ENCODE measurements around the gene CNTNAP3B. TPM values are rescaled to one million over a fixed set of nuclear protein-coding genes. Genes with fewer than 3 reads are reported as not detected.
"Not testable (repeated sequence)": the region's sequence is repeated elsewhere in the genome, so short reads cannot be mapped to it uniquely, and the experiment has no call there.

Gene CNTNAP3B
- total RNA-seq: 10 to 100 TPM; 14.8 to 31.7 (median 17.9) TPM
- 7.5 TPM for polyA plus RNA-seq
- long read RNA-seq, donor 1, partial matches to known transcripts: 8 of 21 reads
- long read RNA-seq, donor 1, other reads (novel, unspliced or antisense): 13 of 21 reads
- long read RNA-seq, donor 2, partial matches to known transcripts: 0 of 4 reads
- long read RNA-seq, donor 2, other reads (novel, unspliced or antisense): 4 of 4 reads
- long read RNA-seq, donor 3, partial matches to known transcripts: 12 of 36 reads
- long read RNA-seq, donor 3, other reads (novel, unspliced or antisense): 20 of 36 reads
- long read RNA-seq, donor 4, partial matches to known transcripts: 4 of 7 reads
- long read RNA-seq, donor 4, other reads (novel, unspliced or antisense): 2 of 7 reads

GRCh38 chr9:42129073-42129729 is at the start of gene CNTNAP3B:
Gene CNTNAP3B (minus strand): TSS chr9:42129426. CDS start chr9:42129094, 332 bp downstream.
- ATAC-seq: peak in 1 of 2 donors; percentile 18
- peak; percentile 9 to 53 (median 30) for DNase-seq
- H3K4me3 ChIP-seq (ENCODE audit: low read length); H3K27ac ChIP-seq (ENCODE audit: low read length); H3K27me3 ChIP-seq (ENCODE audit: control insufficient read depth, insufficient read depth); H3K4me1 ChIP-seq (ENCODE audit: control insufficient read depth, insufficient read depth, low read length); H3K9me3 ChIP-seq (ENCODE audit: control insufficient read depth, low read length); intact Hi-C loops (cut with DNase I): not testable (repeated sequence)
- WGBS: 2% methylated on average over 21 of the region's 72 CpGs

GRCh38 chr9:42160299-42160698 is 31.1 kb upstream of the CNTNAP3B start:
- WGBS: no CpG with 5 or more reads among the region's 1 CpG
- H3K27me3 ChIP-seq (ENCODE audit: control insufficient read depth, insufficient read depth); H3K27ac ChIP-seq (ENCODE audit: low read length); H3K9me3 ChIP-seq (ENCODE audit: control insufficient read depth, low read length); ATAC-seq; H3K4me3 ChIP-seq (ENCODE audit: low read length); DNase-seq; H3K4me1 ChIP-seq (ENCODE audit: control insufficient read depth, insufficient read depth, low read length); intact Hi-C loops (cut with DNase I): not testable (repeated sequence)

GRCh38 chr9:42127056-42127841 is 2.0 kb downstream of the CNTNAP3B start:
- H3K9me3 ChIP-seq (ENCODE audit: control insufficient read depth, low read length); H3K4me1 ChIP-seq (ENCODE audit: control insufficient read depth, insufficient read depth, low read length); H3K27me3 ChIP-seq (ENCODE audit: control insufficient read depth, insufficient read depth); intact Hi-C loops (cut with DNase I); ATAC-seq; DNase-seq: not testable (repeated sequence)
- Histone ChIP-seq H3K27ac (ENCODE audit: low read length) (peak overlapping the region; percentile 27), H3K4me3 (ENCODE audit: low read length) (peak overlapping the region; percentile 35)
- 8% methylated on average over 10 of the region's 12 CpGs for WGBS

GRCh38 chr9:42121007-42121406 is 8.2 kb downstream of the CNTNAP3B start:
- H3K27ac ChIP-seq (ENCODE audit: low read length); H3K9me3 ChIP-seq (ENCODE audit: control insufficient read depth, low read length); H3K4me1 ChIP-seq (ENCODE audit: control insufficient read depth, insufficient read depth, low read length); intact Hi-C loops (cut with DNase I); H3K27me3 ChIP-seq (ENCODE audit: control insufficient read depth, insufficient read depth); ATAC-seq; DNase-seq; H3K4me3 ChIP-seq (ENCODE audit: low read length): not testable (repeated sequence)
- 57% methylated on average over 4 of the region's 7 CpGs for WGBS

- DNase-seq; intact Hi-C loops (cut with DNase I); H3K4me1 ChIP-seq (ENCODE audit: control insufficient read depth, insufficient read depth, low read length); H3K4me3 ChIP-seq (ENCODE audit: low read length); ATAC-seq; H3K27ac ChIP-seq (ENCODE audit: low read length); H3K9me3 ChIP-seq (ENCODE audit: control insufficient read depth, low read length); H3K27me3 ChIP-seq (ENCODE audit: control insufficient read depth, insufficient read depth): not testable (repeated sequence)
- WGBS: 85% methylated on average over 9 of the region's 9 CpGs
Observed at GRCh38 chr9:42095929-42096328, 33.3 kb downstream of the CNTNAP3B start.

GRCh38 chr9:42084559-42084952 is 44.7 kb downstream of the CNTNAP3B start:
- H3K9me3 ChIP-seq (ENCODE audit: control insufficient read depth, low read length); DNase-seq; H3K27ac ChIP-seq (ENCODE audit: low read length); intact Hi-C loops (cut with DNase I); H3K27me3 ChIP-seq (ENCODE audit: control insufficient read depth, insufficient read depth); ATAC-seq; H3K4me3 ChIP-seq (ENCODE audit: low read length); H3K4me1 ChIP-seq (ENCODE audit: control insufficient read depth, insufficient read depth, low read length): not testable (repeated sequence)
- WGBS: no CpG with 5 or more reads among the region's 1 CpG

GRCh38 chr9:42083877-42084558 is 45.2 kb downstream of the CNTNAP3B start:
- DNase-seq; intact Hi-C loops (cut with DNase I); H3K4me1 ChIP-seq (ENCODE audit: control insufficient read depth, insufficient read depth, low read length); H3K27me3 ChIP-seq (ENCODE audit: control insufficient read depth, insufficient read depth); H3K4me3 ChIP-seq (ENCODE audit: low read length); ATAC-seq; H3K27ac ChIP-seq (ENCODE audit: low read length); H3K9me3 ChIP-seq (ENCODE audit: control insufficient read depth, low read length): not testable (repeated sequence)
- WGBS: 14% methylated on average over 2 of the region's 4 CpGs

GRCh38 chr9:42080376-42080775 is 48.9 kb downstream of the CNTNAP3B start:
- intact Hi-C loops (cut with DNase I); H3K9me3 ChIP-seq (ENCODE audit: control insufficient read depth, low read length); H3K27ac ChIP-seq (ENCODE audit: low read length); H3K4me1 ChIP-seq (ENCODE audit: control insufficient read depth, insufficient read depth, low read length); ATAC-seq; H3K27me3 ChIP-seq (ENCODE audit: control insufficient read depth, insufficient read depth); DNase-seq; H3K4me3 ChIP-seq (ENCODE audit: low read length): not testable (repeated sequence)
- 83% methylated on average over 2 of the region's 2 CpGs for WGBS

GRCh38 chr9:42074868-42075267 is 54.4 kb downstream of the CNTNAP3B start:
- H3K9me3 ChIP-seq (ENCODE audit: control insufficient read depth, low read length); intact Hi-C loops (cut with DNase I); ATAC-seq: not testable (repeated sequence)

GRCh38 chr9:42071026-42071425 is 58.2 kb downstream of the CNTNAP3B start:
- H3K4me3 ChIP-seq (ENCODE audit: low read length); DNase-seq; intact Hi-C loops (cut with DNase I); H3K27ac ChIP-seq (ENCODE audit: low read length); H3K9me3 ChIP-seq (ENCODE audit: control insufficient read depth, low read length); H3K4me1 ChIP-seq (ENCODE audit: control insufficient read depth, insufficient read depth, low read length); H3K27me3 ChIP-seq (ENCODE audit: control insufficient read depth, insufficient read depth): not testable (repeated sequence)
- peak in 1 of 2 donors; percentile 66 for ATAC-seq
- WGBS: no CpG with 5 or more reads among the region's 4 CpGs

More at GRCh38 chr9:42074868-42075267, 54.4 kb downstream of the CNTNAP3B start:
- not testable (repeated sequence) for H3K4me1 ChIP-seq (ENCODE audit: control insufficient read depth, insufficient read depth, low read length); H3K4me3 ChIP-seq (ENCODE audit: low read length); H3K27ac ChIP-seq (ENCODE audit: low read length); H3K27me3 ChIP-seq (ENCODE audit: control insufficient read depth, insufficient read depth); DNase-seq
- 79% methylated on average over 4 of the region's 5 CpGs for WGBS
